ENCODE measurements around the gene TBC1D9B.

Gene TBC1D9B

DNA sequence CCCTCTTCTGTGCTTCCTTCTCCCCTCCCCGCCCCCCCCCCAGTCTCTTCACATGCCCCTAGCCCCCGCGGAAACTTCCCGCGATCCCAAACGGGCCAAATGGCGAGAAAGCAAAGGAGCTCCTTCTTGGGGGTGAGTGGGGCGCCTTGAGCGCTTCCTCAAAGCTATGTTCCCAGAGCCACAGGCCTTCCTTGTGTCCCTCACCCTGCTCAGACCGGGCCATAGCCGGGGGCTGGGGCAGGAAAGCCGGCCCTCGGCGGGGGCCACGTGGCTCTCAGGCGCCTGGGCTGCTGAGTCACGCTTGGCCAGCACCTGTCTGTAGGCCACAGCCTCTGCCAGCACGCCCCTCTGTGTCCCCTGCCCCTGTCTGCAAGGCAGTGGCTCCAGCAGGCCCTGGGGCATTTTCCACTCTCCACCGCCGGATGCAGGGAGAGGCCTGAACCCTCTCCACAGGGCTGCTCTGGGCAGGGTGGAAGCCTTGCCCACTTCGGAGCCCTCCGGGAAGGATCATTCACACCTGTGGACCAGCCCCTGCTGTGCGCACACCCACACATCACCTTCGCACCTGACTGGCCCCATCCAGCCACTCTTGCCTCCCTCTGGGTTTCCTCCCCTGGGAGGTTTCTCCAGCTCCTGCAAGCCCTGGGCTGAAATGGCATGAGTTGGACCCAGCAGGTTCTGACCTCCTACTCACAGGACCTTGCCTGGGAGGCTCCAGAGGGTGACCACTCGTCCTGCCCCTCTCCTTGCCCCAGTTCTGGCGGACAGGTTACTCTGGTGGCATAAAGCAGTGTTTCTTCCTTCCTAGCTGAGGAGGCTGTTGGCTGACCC lies 88.2 kb downstream of the TBC1D9B start:
- no peak for DNase-seq

DNA sequence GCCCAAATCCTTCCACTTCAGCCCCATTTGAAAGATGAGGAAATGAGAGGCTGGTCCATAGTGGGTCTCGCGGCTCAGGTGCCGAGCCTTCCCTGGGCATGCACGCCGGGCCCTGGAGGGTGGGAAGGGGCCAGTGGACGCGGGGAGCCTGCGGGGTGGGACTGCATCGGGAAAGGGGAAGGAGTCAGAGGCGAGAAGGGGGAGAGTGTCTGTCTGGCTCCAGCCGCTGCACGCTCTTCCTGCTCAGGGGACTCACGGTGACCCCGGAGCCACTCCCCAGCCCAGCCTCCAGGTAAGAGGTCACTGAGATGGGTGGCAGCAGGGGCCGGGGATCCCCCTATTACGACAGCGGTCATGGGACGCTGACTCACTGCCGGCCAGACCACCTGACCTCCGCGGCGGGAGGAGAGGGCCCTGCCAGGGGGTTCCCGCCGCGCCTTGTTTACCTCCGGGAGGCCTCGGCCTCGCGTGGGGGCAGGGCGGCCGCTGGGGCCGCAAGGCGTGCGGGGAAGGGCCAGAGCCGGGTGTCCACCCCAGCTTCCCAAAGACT lies 88.9 kb downstream of the TBC1D9B start:
- DNase-seq, result peak; percentile 78

GRCh38 chr5:179817890-179818745 lies 89.6 kb downstream of the TBC1D9B start:
- DNase-seq, result no peak

DNA sequence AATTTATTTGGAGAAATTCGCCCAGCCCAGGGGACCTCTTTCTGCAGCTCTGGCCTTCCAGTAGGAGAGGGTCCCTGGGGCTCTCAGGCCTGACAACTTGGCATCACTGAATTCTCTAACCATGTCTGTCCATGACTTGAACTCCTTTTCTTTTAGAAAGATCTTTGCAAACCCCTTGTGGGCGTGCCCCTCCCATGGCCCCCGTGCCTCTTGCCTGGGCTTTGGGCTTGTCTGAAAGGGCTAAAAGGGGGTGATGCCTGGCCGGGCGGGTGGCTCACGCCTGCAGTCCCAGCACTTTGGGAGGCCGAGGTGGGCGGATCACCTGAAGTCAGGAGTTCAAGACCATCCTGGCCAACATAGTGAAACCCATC lies 90.2 kb downstream of the TBC1D9B start:
- DNase-seq, result no peak

- no peak for DNase-seq
Measured at GRCh38 chr5:179816796-179817469, 90.8 kb downstream of the TBC1D9B start.

DNA sequence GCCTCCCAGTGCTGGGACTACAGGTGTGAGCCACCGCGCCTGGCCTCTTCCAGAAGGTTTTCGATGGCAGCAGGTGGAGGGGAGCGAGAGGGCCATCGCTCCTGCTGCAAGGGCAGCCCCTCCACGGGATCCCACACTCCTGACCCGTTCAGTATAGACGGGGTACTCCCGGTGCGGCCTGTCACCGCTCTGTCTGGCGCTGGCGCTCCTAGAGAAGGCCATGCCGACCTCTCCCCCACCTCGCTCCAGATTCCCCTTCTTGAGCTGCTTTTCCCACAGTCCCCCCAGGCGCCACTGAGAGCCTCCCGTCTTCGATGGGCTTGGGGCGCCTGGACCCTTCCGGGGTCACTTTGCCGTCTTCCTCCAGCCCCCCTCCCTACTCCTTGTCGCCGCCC lies 91.3 kb downstream of the TBC1D9B start:
- DNase-seq, result no peak

DNA sequence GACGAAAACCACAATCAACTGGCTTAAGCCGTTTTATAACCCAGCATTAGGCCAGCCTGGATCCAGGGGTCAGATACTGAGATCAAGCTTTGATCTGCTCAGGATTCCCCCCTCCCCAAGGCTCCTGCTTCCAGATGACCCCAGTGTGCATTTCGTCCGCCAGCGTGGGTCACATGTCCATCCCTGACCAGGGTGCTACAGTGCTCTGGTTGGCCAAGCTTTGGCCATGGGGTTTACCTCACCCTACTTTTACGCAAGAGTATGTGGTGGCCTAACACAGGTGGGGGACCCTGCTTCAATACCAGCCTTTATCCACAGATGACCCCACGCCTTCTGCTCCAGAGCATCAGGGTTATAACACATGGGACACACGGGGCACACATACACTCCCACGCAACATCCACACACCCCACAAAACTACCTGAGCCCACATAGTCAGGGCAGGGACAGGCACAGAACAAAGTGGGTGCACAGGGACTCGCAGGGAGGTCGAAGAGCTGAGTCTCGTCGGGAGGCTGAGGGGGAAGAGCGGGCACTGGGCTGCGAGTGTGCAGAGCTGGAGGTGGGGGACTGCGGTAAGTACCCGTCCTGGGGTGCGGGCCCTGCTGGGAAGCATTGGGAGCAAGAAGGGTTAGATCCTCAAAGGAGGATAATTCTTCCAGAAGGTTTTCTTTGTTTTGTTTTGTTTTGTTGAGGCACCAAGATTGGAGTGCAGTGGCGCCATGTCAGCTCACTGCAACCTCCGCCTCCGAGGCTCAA lies 92.0 kb downstream of the TBC1D9B start:
- DNase-seq, result no peak

DNA sequence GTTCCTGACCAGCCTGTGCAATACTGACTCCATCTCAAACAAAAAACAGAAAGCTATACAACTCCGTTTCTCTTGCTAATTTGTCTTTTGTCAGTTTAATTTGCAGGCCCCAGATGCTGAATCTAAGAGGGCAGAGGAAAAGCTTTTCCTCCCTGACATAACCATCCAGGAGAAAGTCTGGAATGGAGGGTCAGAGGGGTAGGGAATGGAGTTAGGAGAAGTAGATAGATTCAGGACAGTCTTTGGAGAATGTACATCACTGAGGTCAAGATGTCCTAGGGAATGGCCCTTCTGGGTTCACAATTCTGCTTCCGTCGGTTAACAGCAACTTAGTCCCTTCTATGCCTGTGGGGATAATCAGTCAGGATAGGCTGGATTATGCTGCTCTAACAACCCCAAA lies 93.6 kb downstream of the TBC1D9B start:
- DNase-seq, result no peak

DNA sequence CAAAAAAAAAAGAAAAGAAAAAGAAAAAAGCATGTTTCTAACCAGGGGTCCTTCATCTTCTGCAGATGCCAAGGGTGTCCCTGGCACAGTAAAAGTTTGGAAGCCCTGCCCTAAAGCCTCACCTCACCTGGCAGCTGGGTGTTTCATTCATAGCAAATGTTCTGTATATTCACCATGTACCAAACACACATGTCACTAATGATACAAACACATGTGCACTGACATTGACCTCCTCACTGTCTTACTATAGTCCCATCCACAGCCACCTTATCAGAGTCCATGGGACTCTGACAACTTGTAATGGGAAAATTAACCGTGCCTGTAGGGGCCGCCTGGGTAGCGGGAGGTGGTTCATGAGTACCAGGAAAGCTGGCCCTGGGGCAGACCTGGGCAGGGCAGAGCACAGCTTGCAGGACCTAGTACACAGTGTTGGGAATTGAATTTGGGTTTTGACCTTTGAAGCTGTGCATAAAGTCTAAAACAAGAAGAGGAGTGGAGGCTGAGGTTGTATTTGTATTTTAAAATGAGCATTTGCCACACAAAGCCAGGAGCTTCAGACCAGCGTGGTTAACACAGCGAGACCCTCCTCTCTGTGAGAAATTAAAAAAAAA lies 94.6 kb downstream of the TBC1D9B start:
- DNase-seq, result no peak

- DNase-seq, result no peak
Measured at GRCh38 chr5:179812135-179812825, 95.4 kb downstream of the TBC1D9B start.
